Measurements from ENCODE around the gene PROKR1. TPM values are rescaled to one million over a fixed set of nuclear protein-coding genes. Genes with fewer than 3 reads are reported as not detected.

PROKR1 gene
- total and polyA plus RNA-seq, 8 donors, result not detected

DNA sequence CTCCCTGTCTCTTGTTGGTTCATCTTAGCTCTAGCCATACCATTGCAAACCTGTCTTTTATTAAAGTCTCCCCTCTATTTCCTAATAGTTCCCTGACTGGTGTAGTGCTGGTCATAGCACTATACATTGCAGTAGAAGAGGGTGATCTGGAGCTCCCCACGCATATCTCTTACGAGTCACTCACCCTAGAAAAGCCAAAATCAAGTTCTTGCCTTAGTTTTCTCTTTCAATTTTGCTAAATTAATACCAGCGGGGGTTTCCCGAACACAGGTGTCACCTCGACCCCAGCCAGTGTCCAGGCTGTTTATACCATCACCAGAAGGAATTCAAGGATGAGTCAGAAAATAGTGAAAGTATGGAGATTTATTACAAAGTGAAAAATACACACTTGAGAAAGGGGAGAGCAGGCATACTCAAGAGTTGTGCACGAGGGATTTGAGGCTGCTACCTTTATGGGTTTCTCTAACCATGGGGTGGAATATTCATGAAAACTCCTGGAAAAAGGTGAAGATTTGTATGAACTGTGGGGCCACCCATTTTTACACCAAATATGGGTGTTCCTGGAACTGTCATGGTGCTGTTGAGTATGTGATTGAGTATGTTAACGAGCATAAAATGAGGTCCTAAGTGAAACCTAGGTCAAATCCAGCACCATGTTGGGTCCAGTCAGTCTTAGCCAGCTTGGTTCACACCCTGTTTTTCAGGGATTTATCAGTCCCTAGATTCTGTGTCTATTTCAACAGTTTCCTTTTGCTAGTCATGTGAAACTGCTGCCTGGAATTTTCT is 20.2 kb downstream of the PROKR1 start:
- Histone ChIP-seq H3K27ac (no peak overlapping the region), H3K9me3 (peaks cover 0 to 4% (median 0%) of the 10 kb centered on the region in 4 donors), H3K36me3 (no peaks in the 10 kb centered on the region), H3K27me3 (no peaks in the 10 kb centered on the region), H3K4me3 (no peak overlapping the region), H3K4me1 (no peaks in the 10 kb centered on the region)
- TF ChIP-seq POLR2AphosphoS5 (IDR thresholded peaks at IDR 0.05), result no peak
- no peak for TF ChIP-seq CTCF (IDR thresholded peaks at IDR 0.05)
- TF ChIP-seq POLR2A (IDR thresholded peaks at IDR 0.05), result no peak
- no peak for TF ChIP-seq EP300 (IDR thresholded peaks at IDR 0.05)
- intact Hi-C loops (cut with DNase I; ENCODE audit: low total_unique reads), result no loop called here
- DNase-seq, result no peak
- WGBS, 5 donors, result 74 to 87% (median 80%) methylated on average over 7 of the region's 7 CpGs

- no peaks in the 10 kb centered on the region for H3K36me3 ChIP-seq
- no peak overlapping the region for H3K27ac ChIP-seq
- peaks cover 0 to 4% (median 0%) of the 10 kb centered on the region in 4 donors for H3K9me3 ChIP-seq
- H3K27me3 ChIP-seq, result no peaks in the 10 kb centered on the region
- TF ChIP-seq POLR2A (IDR thresholded peaks at IDR 0.05) (no peak), POLR2AphosphoS5 (IDR thresholded peaks at IDR 0.05) (no peak), CTCF (IDR thresholded peaks at IDR 0.05) (no peak), EP300 (IDR thresholded peaks at IDR 0.05) (no peak)
- DNase-seq, result no peak
- intact Hi-C loops (cut with DNase I; ENCODE audit: low total_unique reads), result no loop called here
- H3K4me3 ChIP-seq, result no peak overlapping the region
- H3K4me1 ChIP-seq, result no peaks in the 10 kb centered on the region
- WGBS, 5 donors, result 94 to 100% (median 95%) methylated on average over 2 of the region's 2 CpGs
Observed at GRCh38 chr2:68667371-68667770, 24.0 kb downstream of the PROKR1 start.

GRCh38 chr2:68669651-68670050 is 26.3 kb downstream of the PROKR1 start:
- Histone ChIP-seq H3K27me3 (no peaks in the 10 kb centered on the region), H3K36me3 (no peaks in the 10 kb centered on the region), H3K4me3 (no peak overlapping the region), H3K9me3 (peaks cover 0 to 18% (median 0%) of the 10 kb centered on the region in 4 donors), H3K27ac (no peak overlapping the region), H3K4me1 (no peaks in the 10 kb centered on the region)
- WGBS, 5 donors, result 77 to 89% (median 83%) methylated on average over 3 of the region's 3 CpGs
- DNase-seq, result no peak
- intact Hi-C loops (cut with DNase I; ENCODE audit: low total_unique reads), result no loop called here
- TF ChIP-seq POLR2A (IDR thresholded peaks at IDR 0.05) (no peak), EP300 (IDR thresholded peaks at IDR 0.05) (no peak), CTCF (IDR thresholded peaks at IDR 0.05) (no peak)

DNA sequence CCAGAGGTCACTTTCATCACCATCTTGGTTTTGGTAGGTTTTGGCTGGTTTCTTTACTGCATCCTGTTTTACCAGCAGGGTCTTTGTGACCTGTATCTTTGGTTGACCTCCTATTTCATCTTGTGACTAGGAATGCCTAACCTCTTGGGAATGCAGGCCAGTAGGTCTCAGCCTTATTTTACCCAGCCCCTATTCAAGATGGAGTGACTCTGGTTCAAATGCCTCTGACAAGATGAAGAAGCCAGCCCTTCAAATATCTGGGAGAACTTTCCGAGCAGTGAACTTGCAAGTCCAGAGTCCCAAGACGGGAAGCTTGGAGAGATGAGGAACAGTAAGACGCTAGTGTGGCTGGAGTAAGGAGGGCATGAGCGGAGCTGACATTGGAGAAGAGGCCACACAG is 28.6 kb downstream of the PROKR1 start:
- TF ChIP-seq POLR2AphosphoS5 (IDR thresholded peaks at IDR 0.05) (no peak), CTCF (IDR thresholded peaks at IDR 0.05) (no peak), POLR2A (IDR thresholded peaks at IDR 0.05) (no peak), EP300 (IDR thresholded peaks at IDR 0.05) (no peak)
- 91 to 99% (median 96%) methylated on average over 3 to 4 of the region's 4 CpGs for WGBS, 5 donors

More for the DNA sequence above, 28.6 kb downstream of the PROKR1 start:
- Histone ChIP-seq H3K4me1 (no peaks in the 10 kb centered on the region), H3K4me3 (no peak overlapping the region), H3K9me3 (peaks cover 0 to 36% (median 8%) of the 10 kb centered on the region in 4 donors), H3K36me3 (no peaks in the 10 kb centered on the region), H3K27ac (no peak overlapping the region), H3K27me3 (no peaks in the 10 kb centered on the region)
- DNase-seq, result no peak
- intact Hi-C loops (cut with DNase I; ENCODE audit: low total_unique reads), result no loop called here

Measured in stomach (tissue), 9 donors.